HepG2 (cell line): Measurements from ENCODE around the gene KCNAB1.

Experiments
- AGO2 ChIP-seq: fragments of 200-400 bp; formaldehyde crosslinking; optimal IDR thresholded peaks from 2 replicates; pipeline ENCODE3; 2017; ENCODE audit warnings: mild to moderate bottlenecking, low read depth, low read length, moderate library complexity
- ATF3 ChIP-seq: sonication (generic); formaldehyde crosslinking; IDR thresholded peaks from 2 replicates; pipeline ENCODE4 v1.4.0; 2020; ENCODE audit warnings: missing genetic modification reagents
- CTCF ChIP-seq: sonication (generic); formaldehyde crosslinking; IDR thresholded peaks from 2 replicates; pipeline ENCODE4 v1.5.0; 2020; ENCODE audit warnings: mild to moderate bottlenecking, missing genetic modification reagents, moderate library complexity
- HDAC2 ChIP-seq: sonication (generic); formaldehyde crosslinking; IDR thresholded peaks from 2 replicates; pipeline ENCODE4 v1.4.0; 2020; ENCODE audit warnings: missing genetic modification reagents
- HNRNPK ChIP-seq: fragments of 200-400 bp; formaldehyde crosslinking; IDR thresholded peaks from 2 replicates; pipeline ENCODE4 v1.6.1; 2018; ENCODE audit warnings: low read length, low read depth, moderate library complexity, mild to moderate bottlenecking; ENCODE audit not compliant: poor library complexity, severe bottlenecking
- MLX ChIP-seq: IDR thresholded peaks from 2 replicates; pipeline ENCODE4 v1.6.1; 2016
- ZNF207 ChIP-seq: fragments of 450-650 bp; IDR thresholded peaks from 2 replicates; pipeline ENCODE4 v1.6.1; 2016; ENCODE audit warnings: antibody characterized with exemption, borderline replicate concordance

- TF ChIP-seq HNRNPK = no peak
- no peak for TF ChIP-seq HDAC2 (CRISPR knock-in tag)
- TF ChIP-seq CTCF (CRISPR knock-in tag) = no peak
- TF ChIP-seq ATF3 (CRISPR knock-in tag) = no peak
- TF ChIP-seq AGO2 = no peak
- no peak for TF ChIP-seq ZNF207
- no peak for TF ChIP-seq MLX (CRISPR knock-in tag)
These were observed 239.7 kb downstream of the KCNAB1 start for GRCh38 chr3:156360083-156360482.
